Memory B cell (primary cell): ENCODE data around the gene TEX26.
A peak's percentile ranks its signal among the peaks of the same experiment; 100 is the strongest.

ENCODE experiments used
- ATAC-seq: fragments of 150-1000 bp; cut with Tn5 transposase; 2 replicates; pipeline ENCODE4 v1.10.0; 2021; ENCODE audit warnings: low read depth, mild to moderate bottlenecking, moderate library complexity
- DNase-seq, 2 donors: peaks; one replicate each; pipeline ENCODE4 v3.0.0; 2022; ENCODE audit warnings: low spot score in 2 of 2
- H3K27ac Mint-ChIP-seq: one replicate; pipeline ENCODE4 v1.8.0; 2022; ENCODE audit warnings: mild to moderate bottlenecking, moderate library complexity, mixed read lengths
- H3K27me3 Mint-ChIP-seq: one replicate; pipeline ENCODE4 v1.8.0; 2022; ENCODE audit warnings: mixed read lengths
- H3K36me3 Mint-ChIP-seq: one replicate; pipeline ENCODE4 v1.8.0; 2022; ENCODE audit warnings: mild to moderate bottlenecking, mixed read lengths
- H3K4me1 Mint-ChIP-seq: one replicate; pipeline ENCODE4 v1.8.0; 2022; ENCODE audit warnings: mixed read lengths
- H3K4me3 Mint-ChIP-seq: one replicate; pipeline ENCODE4 v1.8.0; 2022; ENCODE audit warnings: mild to moderate bottlenecking, moderate library complexity, mixed read lengths
- H3K9me3 Mint-ChIP-seq: one replicate; pipeline ENCODE4 v1.8.0; 2022; ENCODE audit warnings: mixed read lengths

Gene TEX26

GRCh38 chr13:31005066-31005465 is 72.6 kb downstream of the TEX26 start:
- Mint-ChIP-seq H3K36me3 (no peaks in the 10 kb centered on the region), H3K27ac (no peak overlapping the region), H3K4me3 (no peak overlapping the region), H3K4me1 (no peaks in the 10 kb centered on the region), H3K9me3 (peaks cover 2% of the 10 kb centered on the region), H3K27me3 (peaks cover 19% of the 10 kb centered on the region)
- DNase-seq (no peak), ATAC-seq (no peak)

- Mint-ChIP-seq H3K36me3 (no peaks in the 10 kb centered on the region), H3K27me3 (peaks cover 13% of the 10 kb centered on the region), H3K9me3 (peaks cover 2% of the 10 kb centered on the region), H3K4me1 (peaks cover 6% of the 10 kb centered on the region), H3K27ac (no peak overlapping the region), H3K4me3 (no peak overlapping the region)
- ATAC-seq (no peak), DNase-seq (no peak)
Measured at GRCh38 chr13:31007417-31007816, 75.0 kb downstream of the TEX26 start.

GRCh38 chr13:31008400-31009115 is 76.1 kb downstream of the TEX26 start:
- Mint-ChIP-seq H3K4me3 (no peak overlapping the region), H3K36me3 (no peaks in the 10 kb centered on the region), H3K27me3 (peaks cover 10% of the 10 kb centered on the region), H3K27ac (no peak overlapping the region), H3K9me3 (peaks cover 2% of the 10 kb centered on the region), H3K4me1 (peaks cover 6% of the 10 kb centered on the region)
- ATAC-seq: no peak
- no peak for DNase-seq

- Mint-ChIP-seq H3K36me3 (no peaks in the 10 kb centered on the region), H3K4me1 (peaks cover 6% of the 10 kb centered on the region), H3K9me3 (peaks cover 2% of the 10 kb centered on the region)
Measured at GRCh38 chr13:31009166-31009565, 76.7 kb downstream of the TEX26 start.

GRCh38 chr13:31010296-31010695 is 77.8 kb downstream of the TEX26 start:
- no peak for DNase-seq
- H3K4me3 Mint-ChIP-seq: no peak overlapping the region
- no peak overlapping the region for H3K27ac Mint-ChIP-seq
- peaks cover 2% of the 10 kb centered on the region for H3K9me3 Mint-ChIP-seq
- H3K4me1 Mint-ChIP-seq: peaks cover 6% of the 10 kb centered on the region
- H3K27me3 Mint-ChIP-seq: peaks cover 10% of the 10 kb centered on the region
- no peaks in the 10 kb centered on the region for H3K36me3 Mint-ChIP-seq
- ATAC-seq: no peak

More at GRCh38 chr13:31009166-31009565, 76.7 kb downstream of the TEX26 start:
- H3K27me3 Mint-ChIP-seq: peaks cover 10% of the 10 kb centered on the region
- H3K4me3 Mint-ChIP-seq: no peak overlapping the region
- DNase-seq (no peak), ATAC-seq (no peak)
- no peak overlapping the region for H3K27ac Mint-ChIP-seq

GRCh38 chr13:31011193-31011860 is 78.9 kb downstream of the TEX26 start:
- H3K27ac Mint-ChIP-seq: no peak overlapping the region
- ATAC-seq (peak; percentile 24), DNase-seq (no peak)
- no peak overlapping the region for H3K4me3 Mint-ChIP-seq
- H3K27me3 Mint-ChIP-seq: peaks cover 5% of the 10 kb centered on the region
- peaks cover 6% of the 10 kb centered on the region for H3K4me1 Mint-ChIP-seq
- H3K36me3 Mint-ChIP-seq: no peaks in the 10 kb centered on the region
- no peaks in the 10 kb centered on the region for H3K9me3 Mint-ChIP-seq

GRCh38 chr13:31011901-31012654 is 79.6 kb downstream of the TEX26 start:
- Mint-ChIP-seq H3K4me1 (peaks cover 6% of the 10 kb centered on the region), H3K27me3 (peaks cover 8% of the 10 kb centered on the region), H3K27ac (no peak overlapping the region), H3K36me3 (no peaks in the 10 kb centered on the region), H3K4me3 (no peak overlapping the region), H3K9me3 (peaks cover 2% of the 10 kb centered on the region)
- ATAC-seq (no peak), DNase-seq (no peak)

GRCh38 chr13:31012655-31013024 is 80.2 kb downstream of the TEX26 start:
- Mint-ChIP-seq H3K36me3 (no peaks in the 10 kb centered on the region), H3K27ac (no peak overlapping the region), H3K27me3 (peaks cover 9% of the 10 kb centered on the region), H3K4me3 (no peak overlapping the region), H3K4me1 (peaks cover 6% of the 10 kb centered on the region), H3K9me3 (peaks cover 2% of the 10 kb centered on the region)
- DNase-seq (no peak), ATAC-seq (no peak)

- H3K9me3 Mint-ChIP-seq: peaks cover 2% of the 10 kb centered on the region
- H3K36me3 Mint-ChIP-seq: no peaks in the 10 kb centered on the region
- no peak overlapping the region for H3K27ac Mint-ChIP-seq
- peaks cover 15% of the 10 kb centered on the region for H3K27me3 Mint-ChIP-seq
- no peak overlapping the region for H3K4me3 Mint-ChIP-seq
- ATAC-seq (no peak), DNase-seq (no peak)
- H3K4me1 Mint-ChIP-seq: peaks cover 6% of the 10 kb centered on the region
Measured at GRCh38 chr13:31014456-31014855, 82.0 kb downstream of the TEX26 start.

GRCh38 chr13:31015199-31015598 is 82.7 kb downstream of the TEX26 start:
- ATAC-seq: no peak
- Mint-ChIP-seq H3K4me1 (peaks cover 6% of the 10 kb centered on the region), H3K4me3 (no peak overlapping the region), H3K36me3 (no peaks in the 10 kb centered on the region), H3K9me3 (peaks cover 2% of the 10 kb centered on the region), H3K27ac (no peak overlapping the region), H3K27me3 (peaks cover 12% of the 10 kb centered on the region)
- no peak for DNase-seq

- ATAC-seq (no peak), DNase-seq (no peak)
- Mint-ChIP-seq H3K9me3 (peaks cover 2% of the 10 kb centered on the region), H3K27me3 (peaks cover 21% of the 10 kb centered on the region), H3K36me3 (no peaks in the 10 kb centered on the region), H3K4me1 (peaks cover 4% of the 10 kb centered on the region), H3K4me3 (no peak overlapping the region), H3K27ac (no peak overlapping the region)
Measured at GRCh38 chr13:31016342-31017325, 84.2 kb downstream of the TEX26 start.

- ATAC-seq: no peak
- H3K4me3 Mint-ChIP-seq: no peak overlapping the region
- H3K27ac Mint-ChIP-seq: no peak overlapping the region
- peaks cover 2% of the 10 kb centered on the region for H3K9me3 Mint-ChIP-seq
- no peaks in the 10 kb centered on the region for H3K36me3 Mint-ChIP-seq
- no peak for DNase-seq
- no peaks in the 10 kb centered on the region for H3K4me1 Mint-ChIP-seq
- peaks cover 21% of the 10 kb centered on the region for H3K27me3 Mint-ChIP-seq
Measured at GRCh38 chr13:31018511-31018910, 86.1 kb downstream of the TEX26 start.

- Mint-ChIP-seq H3K9me3 (peaks cover 2% of the 10 kb centered on the region), H3K4me3 (no peak overlapping the region), H3K27ac (no peak overlapping the region), H3K36me3 (no peaks in the 10 kb centered on the region), H3K27me3 (peaks cover 21% of the 10 kb centered on the region), H3K4me1 (no peaks in the 10 kb centered on the region)
- no peak for DNase-seq
- ATAC-seq: no peak
Measured at GRCh38 chr13:31020996-31021395, 88.5 kb downstream of the TEX26 start.
